Fibroblast of the conjunctiva (primary cell): ENCODE measurements around the gene ELANE.
"Not testable (repeated sequence)": the region's sequence is repeated elsewhere in the genome, so short reads cannot be mapped to it uniquely, and the experiment has no call there.

ENCODE experiments used
- DNase-seq: peaks from one replicate; pipeline ENCODE4 v3.0.0-alpha.2; 2010; ENCODE audit warnings: low read depth

Gene ELANE

GRCh38 chr19:814152-815078 lies 37.7 kb upstream of the ELANE start:
- no peak for DNase-seq

GRCh38 chr19:815079-815774 lies 36.9 kb upstream of the ELANE start:
- DNase-seq, result no peak

- DNase-seq, result no peak
Measured at GRCh38 chr19:815775-816499, 36.2 kb upstream of the ELANE start.

- no peak for DNase-seq
Measured at GRCh38 chr19:816500-816857, 35.6 kb upstream of the ELANE start.

- not testable (repeated sequence) for DNase-seq
Measured at GRCh38 chr19:820212-820611, 31.9 kb upstream of the ELANE start.

GRCh38 chr19:821231-821824 lies 30.8 kb upstream of the ELANE start:
- DNase-seq, result no peak

- DNase-seq, result no peak
Measured at GRCh38 chr19:821825-822503, 30.1 kb upstream of the ELANE start, which contains the start of gene PLPPR3. Gene PLPPR3, minus strand, starts transcription at chr19:821955. Its CDS starts 396 bp downstream, at chr19:821559.

GRCh38 chr19:823565-824121 lies 28.5 kb upstream of the ELANE start:
- no peak for DNase-seq

- DNase-seq, result no peak
Measured at GRCh38 chr19:824885-825284, 27.2 kb upstream of the ELANE start.

- DNase-seq, result no peak
Measured at GRCh38 chr19:825897-826644, 26.0 kb upstream of the ELANE start.

GRCh38 chr19:827314-827709 lies 24.8 kb upstream of the ELANE start:
- DNase-seq, result no peak

GRCh38 chr19:827710-828321 lies 24.3 kb upstream of the ELANE start, which contains the start of gene AZU1:
Gene AZU1, plus strand, starts transcription at chr19:827837. Its CDS starts 10 bp downstream, at chr19:827847.
- DNase-seq, result no peak

- DNase-seq, result no peak
Measured at GRCh38 chr19:829129-829758, 22.9 kb upstream of the ELANE start.

- no peak for DNase-seq
Measured at GRCh38 chr19:831407-832369, 20.4 kb upstream of the ELANE start.

- no peak for DNase-seq
Measured at GRCh38 chr19:834216-834615, 17.9 kb upstream of the ELANE start.

GRCh38 chr19:835210-835810 lies 16.8 kb upstream of the ELANE start:
- no peak for DNase-seq

- no peak for DNase-seq
Measured at GRCh38 chr19:840519-841206, 11.4 kb upstream of the ELANE start, which contains the start of gene PRTN3. Gene PRTN3, plus strand, starts transcription at chr19:840999. Its CDS starts 10 bp downstream, at chr19:841009.
